ENCODE data around the gene ADGRG6. TPM values are rescaled to one million over a fixed set of nuclear protein-coding genes. Genes with fewer than 3 reads are reported as not detected.

Gene ADGRG6
- total and polyA plus RNA-seq, 3 donors from 2014 or later = 5.1 to 10.6 (median 7.2) TPM

DNA sequence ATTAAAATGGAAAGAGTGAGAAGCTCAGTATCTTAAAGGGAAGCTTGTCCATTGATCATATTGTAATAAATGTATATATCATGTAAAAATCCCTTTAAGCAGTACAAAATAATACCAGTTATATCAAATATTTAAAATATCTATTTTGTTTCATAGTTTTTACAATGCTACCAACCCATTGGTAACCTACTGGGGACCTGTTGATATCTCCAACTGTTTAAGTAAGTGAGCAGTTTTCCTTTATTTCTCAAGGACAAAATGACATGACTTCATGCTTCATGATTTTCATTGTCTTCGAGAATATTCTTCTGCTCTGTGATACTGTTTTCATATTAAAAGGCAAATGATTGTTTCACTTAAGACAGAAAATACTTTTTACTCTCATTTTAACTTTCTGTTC lies 100.0 kb downstream of the ADGRG6 start:
- Histone ChIP-seq H3K4me1 (peaks cover 5% of the 10 kb centered on the region), H3K4me3 (no peak overlapping the region), H3K9me3 (no peaks in the 10 kb centered on the region), H3K27me3 (no peaks in the 10 kb centered on the region), H3K36me3 (ENCODE audit: low read depth, missing control alignments) (no peaks in the 10 kb centered on the region), H3K27ac (no peak overlapping the region)
- WGBS, 2 donors = 44 to 70% methylated on average over 1 of the region's 1 CpG
- no peak for TF ChIP-seq CTCF (IDR thresholded peaks at IDR 0.05)
- TF ChIP-seq POLR2A (IDR thresholded peaks at IDR 0.05) = no peak
- DNase-seq = no peak
- intact Hi-C loops (cut with DNase I; ENCODE audit: low total_unique reads) = no loop called here

DNA sequence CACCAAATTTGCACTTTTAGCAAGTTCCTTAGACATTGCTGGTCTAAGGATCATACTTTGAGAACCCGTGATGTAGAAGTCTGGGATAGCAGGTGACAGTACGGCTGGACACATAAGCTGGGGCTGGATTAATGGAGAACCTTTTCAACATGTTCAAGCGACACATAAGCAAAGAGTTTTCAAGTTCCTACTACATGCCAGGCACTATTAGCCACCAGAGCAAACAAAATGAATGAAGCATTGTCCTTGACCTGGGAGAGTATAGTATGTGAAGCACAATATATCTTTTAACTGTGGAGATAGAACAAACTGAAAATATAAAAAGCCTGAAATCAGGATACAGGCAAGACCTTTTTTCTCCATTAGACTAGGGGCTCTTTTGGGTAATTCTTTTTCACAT lies 102.9 kb downstream of the ADGRG6 start:
- TF ChIP-seq POLR2A (IDR thresholded peaks at IDR 0.05) (no peak), CTCF (IDR thresholded peaks at IDR 0.05) (no peak)
- H3K36me3 ChIP-seq (ENCODE audit: low read depth, missing control alignments) = no peaks in the 10 kb centered on the region
- H3K4me1 ChIP-seq = peaks cover 5% of the 10 kb centered on the region
- DNase-seq = no peak
- no peak overlapping the region for H3K4me3 ChIP-seq
- intact Hi-C loops (cut with DNase I; ENCODE audit: low total_unique reads) = no loop called here
- 69 to 80% methylated on average over 3 of the region's 3 CpGs for WGBS, 2 donors
- H3K27me3 ChIP-seq = no peaks in the 10 kb centered on the region
- H3K27ac ChIP-seq = no peak overlapping the region
- no peaks in the 10 kb centered on the region for H3K9me3 ChIP-seq

GRCh38 chr6:142406131-142406530 lies 104.3 kb downstream of the ADGRG6 start:
- no peak for DNase-seq
- 14 to 34% methylated on average over 3 of the region's 3 CpGs for WGBS, 2 donors
- H3K4me3 ChIP-seq = no peak overlapping the region
- H3K27ac ChIP-seq = no peak overlapping the region
- intact Hi-C loops (cut with DNase I; ENCODE audit: low total_unique reads) = no loop called here
- H3K4me1 ChIP-seq = peaks cover 5% of the 10 kb centered on the region
- no peaks in the 10 kb centered on the region for H3K27me3 ChIP-seq
- no peaks in the 10 kb centered on the region for H3K9me3 ChIP-seq
- TF ChIP-seq POLR2A (IDR thresholded peaks at IDR 0.05) = no peak
- no peaks in the 10 kb centered on the region for H3K36me3 ChIP-seq (ENCODE audit: low read depth, missing control alignments)

GRCh38 chr6:142407685-142408273 lies 106.0 kb downstream of the ADGRG6 start:
- peaks cover 5% of the 10 kb centered on the region for H3K4me1 ChIP-seq
- no peak for TF ChIP-seq POLR2A (IDR thresholded peaks at IDR 0.05)
- no peak for TF ChIP-seq CTCF (IDR thresholded peaks at IDR 0.05)
- 55 to 62% methylated on average over 3 of the region's 3 CpGs for WGBS, 2 donors
- no peak for DNase-seq
- H3K4me3 ChIP-seq = no peak overlapping the region
- H3K9me3 ChIP-seq = no peaks in the 10 kb centered on the region
- intact Hi-C loops (cut with DNase I; ENCODE audit: low total_unique reads) = no loop called here
- no peak overlapping the region for H3K27ac ChIP-seq
- H3K36me3 ChIP-seq (ENCODE audit: low read depth, missing control alignments) = no peaks in the 10 kb centered on the region
- H3K27me3 ChIP-seq = no peaks in the 10 kb centered on the region

- no peak overlapping the region for H3K4me3 ChIP-seq
- no peaks in the 10 kb centered on the region for H3K9me3 ChIP-seq
- TF ChIP-seq POLR2A (IDR thresholded peaks at IDR 0.05) (no peak), CTCF (IDR thresholded peaks at IDR 0.05) (no peak)
- intact Hi-C loops (cut with DNase I; ENCODE audit: low total_unique reads) = no loop called here
- H3K27me3 ChIP-seq = no peaks in the 10 kb centered on the region
- H3K4me1 ChIP-seq = peaks cover 5% of the 10 kb centered on the region
- H3K36me3 ChIP-seq (ENCODE audit: low read depth, missing control alignments) = no peaks in the 10 kb centered on the region
- H3K27ac ChIP-seq = no peak overlapping the region
- no peak for DNase-seq
Observed at GRCh38 chr6:142408409-142408808, 106.6 kb downstream of the ADGRG6 start.
